RPMI8226 (cell line): ENCODE measurements around the gene RNF4.
"Not testable (repeated sequence)": the region's sequence is repeated elsewhere in the genome, so short reads cannot be mapped to it uniquely, and the experiment has no call there.

Experiments used
- DNase-seq: peaks from one replicate; pipeline ENCODE4 v3.0.0-alpha.2; 2015

Gene RNF4

DNA sequence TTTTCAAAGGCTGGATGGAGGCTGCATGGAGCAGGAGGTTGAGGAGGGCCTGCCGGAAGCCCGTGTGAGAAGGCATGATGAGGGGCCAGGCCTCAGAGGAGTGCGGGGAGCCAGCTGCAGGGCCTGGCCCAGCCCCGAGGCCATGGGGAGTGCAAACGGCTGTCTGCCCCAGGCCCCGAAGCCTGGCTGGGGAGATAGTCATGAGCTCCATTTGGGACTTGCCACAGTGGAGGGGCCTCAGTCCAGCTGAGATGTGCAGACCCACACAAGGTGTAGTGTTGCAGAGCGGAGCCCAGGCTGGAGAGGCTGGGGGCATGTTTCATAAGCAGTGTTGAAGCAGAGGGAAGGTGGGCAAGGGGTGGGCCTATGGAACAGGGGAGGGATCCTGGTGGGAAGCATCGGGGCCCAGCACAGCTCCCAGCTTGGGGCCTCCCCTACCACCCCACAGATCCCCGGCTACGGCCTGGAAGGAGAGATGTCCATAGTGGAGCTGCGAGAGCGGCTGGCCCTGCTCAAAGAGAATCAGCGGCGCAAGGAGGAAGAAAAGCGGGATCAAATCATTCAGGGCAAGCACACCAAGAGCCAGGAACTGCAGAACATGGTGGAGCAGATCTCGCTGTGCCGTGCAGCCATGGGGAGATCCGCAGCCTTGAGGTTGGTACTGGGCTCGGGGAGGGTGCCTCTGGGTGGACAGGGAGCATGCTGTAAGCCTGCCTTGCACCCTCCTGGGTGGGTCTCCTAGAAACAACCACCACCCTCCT is 9.1 kb upstream of the RNF4 start:
- DNase-seq, result no peak

DNA sequence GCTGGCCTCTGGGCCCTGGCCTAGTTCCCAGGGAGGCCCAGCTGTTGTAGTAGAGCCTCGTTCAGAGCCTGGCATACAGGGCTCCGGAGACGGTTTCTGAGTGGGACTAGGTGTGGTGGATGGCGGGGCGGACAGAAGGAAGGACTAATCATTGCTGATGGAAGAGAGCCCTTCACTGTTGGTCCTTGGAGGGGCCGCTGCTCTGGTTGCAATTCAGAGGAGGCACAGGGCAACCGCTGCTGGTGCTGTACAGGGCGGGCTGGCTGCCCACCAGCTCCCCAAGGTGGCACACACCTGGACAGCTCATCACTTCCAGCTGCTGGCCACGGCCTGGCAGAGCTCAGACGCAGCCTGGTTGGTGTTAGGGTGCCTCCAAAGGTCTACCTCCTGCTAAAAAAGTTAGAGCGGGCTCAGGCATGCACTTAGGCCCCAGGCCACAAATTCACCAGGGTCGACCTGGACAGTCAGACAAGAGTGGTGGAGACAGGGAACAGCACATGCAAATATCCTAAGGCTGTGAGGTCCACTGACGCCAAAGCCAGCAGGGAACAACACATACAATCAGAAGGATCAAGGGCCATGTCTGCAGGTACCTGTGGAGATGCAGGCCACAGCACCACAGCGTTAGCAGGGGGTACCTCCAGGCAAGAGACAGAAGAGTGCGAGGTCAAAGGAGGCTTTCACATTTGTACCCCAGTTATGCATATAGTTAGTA is 7.5 kb upstream of the RNF4 start:
- no peak for DNase-seq

DNA sequence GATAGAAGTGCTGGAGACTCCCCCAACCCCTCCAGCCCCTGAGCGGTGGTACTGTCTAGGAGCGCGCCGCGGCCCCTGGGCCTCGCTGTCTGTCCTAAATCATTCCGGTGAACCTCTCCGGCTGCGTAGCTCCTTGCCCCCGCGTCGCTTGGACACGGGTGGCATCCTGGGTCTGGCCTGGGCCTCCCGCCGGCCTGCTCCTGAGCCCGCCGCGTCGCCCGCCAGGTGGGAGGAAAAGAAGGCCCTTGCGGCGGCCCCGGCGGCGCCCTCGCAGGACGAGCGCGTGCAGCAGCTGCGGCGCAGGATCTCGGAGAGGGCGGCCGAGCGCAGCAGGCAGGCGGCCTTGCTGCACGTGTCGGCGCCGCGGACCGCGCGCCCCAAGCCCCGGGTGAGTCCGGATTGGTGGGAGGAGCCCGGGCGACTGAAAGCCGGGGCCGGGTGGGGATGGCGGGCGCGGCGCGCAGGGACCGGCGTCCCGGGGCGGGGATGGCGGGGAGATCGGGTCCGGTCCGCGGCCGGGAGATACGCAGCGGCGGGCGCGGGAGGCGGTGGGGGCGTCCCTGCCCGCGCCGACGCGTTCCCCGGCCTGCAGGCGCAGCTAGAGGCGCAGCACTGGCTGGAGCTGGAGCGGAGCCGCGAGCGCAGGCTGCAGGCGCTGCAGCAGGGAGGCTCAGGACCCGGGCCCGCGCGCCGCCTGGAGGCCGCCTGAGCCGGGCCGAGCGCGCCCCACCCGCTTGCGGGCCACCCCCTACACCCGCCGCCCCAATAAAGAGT is 6.5 kb upstream of the RNF4 start:
- peak; percentile 79 for DNase-seq

DNA sequence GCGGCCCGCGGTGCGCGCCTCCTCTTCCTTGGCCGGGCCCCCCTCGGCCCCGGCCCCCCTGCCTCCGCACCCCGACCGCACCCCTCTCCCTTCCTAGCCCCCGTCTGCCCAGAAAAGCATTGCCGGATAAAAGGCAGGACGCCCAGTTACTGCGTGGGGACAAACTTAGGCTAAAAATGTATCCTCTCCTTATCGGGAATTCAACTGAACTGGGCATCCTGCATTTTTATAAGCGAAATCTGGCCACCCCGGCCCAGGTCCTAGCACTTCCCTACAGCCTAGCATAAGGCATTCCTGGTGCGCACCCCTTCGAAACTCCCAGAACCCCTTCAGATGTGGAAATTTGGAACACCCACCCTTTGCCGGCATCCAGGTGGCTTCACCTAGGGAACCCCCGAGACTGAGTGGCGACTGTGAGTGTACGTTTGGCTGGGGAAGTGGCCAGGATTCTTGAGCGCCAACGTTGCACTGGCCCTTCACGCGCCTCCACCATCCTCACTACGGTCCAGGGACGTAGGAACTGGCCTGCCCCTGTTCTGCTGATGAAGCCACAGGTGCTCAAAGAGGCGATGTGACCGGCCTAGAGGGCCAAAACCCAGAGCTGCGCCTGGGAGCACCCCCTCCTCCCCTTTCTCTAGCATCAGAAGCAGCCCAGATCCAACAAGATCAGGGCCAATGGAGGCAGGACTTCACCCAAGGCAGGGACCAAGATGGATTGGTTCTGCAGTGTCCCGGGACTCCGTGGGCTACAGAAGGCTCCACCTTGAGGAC is 5.7 kb upstream of the RNF4 start:
- DNase-seq, result no peak

DNA sequence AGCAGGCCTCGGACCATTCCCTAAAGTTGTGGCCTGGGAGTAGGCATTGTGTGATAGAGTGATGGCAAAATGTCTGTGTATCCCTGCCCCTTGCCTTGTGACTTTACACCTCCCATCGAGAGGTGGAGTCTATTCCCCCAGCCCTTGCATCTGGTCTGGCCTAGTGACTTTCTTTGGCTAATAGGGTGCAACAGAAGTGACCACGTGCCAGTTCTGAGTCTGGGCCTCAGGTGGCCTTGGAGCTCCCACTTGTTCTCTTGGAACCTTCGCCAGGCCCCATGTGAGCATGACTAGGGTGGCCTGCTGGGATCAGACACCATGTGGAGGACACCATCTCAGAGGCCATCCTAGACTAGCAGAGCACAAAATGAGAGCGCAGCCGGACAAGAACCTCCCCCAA is 3.9 kb upstream of the RNF4 start:
- no peak for DNase-seq

DNA sequence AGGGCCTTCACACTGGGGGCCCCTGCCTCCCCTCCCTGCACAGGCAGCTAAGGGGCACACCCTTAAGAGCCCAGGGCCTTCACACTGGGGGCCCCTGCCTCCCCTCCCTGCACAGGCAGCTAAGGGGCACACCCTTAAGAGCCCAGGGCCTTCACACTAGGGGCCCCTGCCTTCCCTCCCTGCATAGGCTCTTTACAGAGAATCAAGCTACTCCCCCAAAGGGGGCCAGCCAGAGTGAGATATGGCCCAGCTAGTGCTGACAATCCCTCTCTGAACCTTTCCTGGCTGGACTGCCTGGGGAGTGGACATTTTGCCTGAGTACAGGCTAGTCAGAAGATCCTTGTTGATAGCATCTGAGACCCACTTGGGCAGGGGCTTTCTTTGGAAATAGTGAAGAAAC is 3.4 kb upstream of the RNF4 start:
- DNase-seq, result not testable (repeated sequence)

DNA sequence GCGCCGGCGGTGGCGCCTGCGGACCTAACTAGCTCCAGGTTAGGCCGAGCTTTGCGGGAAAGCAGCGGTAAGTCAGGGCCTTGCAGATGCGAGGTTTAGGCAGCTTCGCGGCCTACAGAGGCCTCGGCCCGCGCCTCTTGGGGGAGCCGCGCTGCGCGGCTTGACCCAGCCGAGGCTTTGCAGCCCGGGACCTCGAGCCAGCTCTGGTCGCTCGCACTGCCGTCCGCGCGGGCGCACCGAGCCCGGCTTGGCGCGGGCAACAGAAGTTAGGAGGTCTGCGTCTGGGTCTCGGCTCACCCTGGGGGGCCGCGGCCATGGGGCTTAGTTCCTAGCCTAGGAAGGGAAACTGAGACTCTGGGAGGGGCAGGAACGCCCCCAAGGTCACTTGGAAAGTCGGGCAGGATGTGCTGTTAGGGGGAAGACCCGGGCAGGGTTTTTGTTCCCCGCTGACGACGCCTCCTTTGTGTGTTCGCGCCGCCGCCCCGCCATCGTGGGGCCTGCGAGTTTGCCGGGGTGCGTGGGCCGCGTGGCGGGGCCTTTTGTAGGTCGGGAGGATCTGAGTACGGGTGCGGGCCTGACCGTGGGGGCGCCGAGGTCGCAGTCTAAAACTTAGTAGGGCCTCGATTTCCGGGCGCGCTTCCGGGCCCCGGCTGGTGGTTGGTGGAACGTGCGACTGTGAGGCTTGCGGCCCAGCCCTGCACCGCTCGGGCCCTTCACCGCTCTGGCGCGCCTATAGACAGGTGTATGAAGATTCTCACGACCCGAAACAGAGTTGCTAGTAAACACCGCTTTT is 482 bp downstream of the RNF4 start:
- DNase-seq, result peak; percentile 70

DNA sequence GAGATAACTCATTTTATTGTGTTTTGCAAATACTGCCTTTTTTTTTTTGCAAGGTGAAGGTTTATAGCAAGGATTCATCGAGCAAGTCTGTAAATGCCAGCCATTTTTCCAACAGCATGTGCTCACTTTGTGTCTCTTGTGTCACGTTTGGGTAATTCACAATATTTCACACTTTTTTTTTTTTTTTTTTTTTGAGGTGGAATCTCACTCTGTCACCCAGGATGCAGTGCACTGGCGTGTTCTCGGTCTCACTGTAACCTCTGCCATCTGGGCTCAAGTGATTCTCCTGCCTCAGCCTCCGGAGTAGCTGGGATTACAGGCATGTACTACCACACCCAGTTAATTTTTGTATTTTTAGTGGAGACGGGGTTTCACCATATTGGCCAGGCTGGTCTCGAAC is 1.9 kb downstream of the RNF4 start:
- DNase-seq, result no peak

DNA sequence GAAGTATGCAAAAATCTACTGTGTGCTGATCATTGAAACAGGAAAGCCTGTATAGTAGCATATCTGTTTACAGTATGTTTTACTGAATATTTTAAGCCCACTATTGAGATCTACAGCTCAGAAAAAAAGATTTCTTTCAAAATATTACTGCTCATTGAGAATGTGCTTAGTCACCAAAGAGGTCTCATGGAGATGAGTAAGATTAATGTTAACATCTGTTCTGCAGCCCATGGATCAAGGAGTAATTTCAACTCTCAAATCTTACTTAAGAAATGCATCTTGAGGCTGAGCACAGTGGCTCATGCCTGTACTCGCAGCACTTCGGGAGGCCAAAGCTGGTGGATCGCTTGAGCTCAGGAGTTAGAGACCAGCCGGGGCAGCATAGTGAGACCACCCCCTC is 3.3 kb downstream of the RNF4 start:
- no peak for DNase-seq

DNA sequence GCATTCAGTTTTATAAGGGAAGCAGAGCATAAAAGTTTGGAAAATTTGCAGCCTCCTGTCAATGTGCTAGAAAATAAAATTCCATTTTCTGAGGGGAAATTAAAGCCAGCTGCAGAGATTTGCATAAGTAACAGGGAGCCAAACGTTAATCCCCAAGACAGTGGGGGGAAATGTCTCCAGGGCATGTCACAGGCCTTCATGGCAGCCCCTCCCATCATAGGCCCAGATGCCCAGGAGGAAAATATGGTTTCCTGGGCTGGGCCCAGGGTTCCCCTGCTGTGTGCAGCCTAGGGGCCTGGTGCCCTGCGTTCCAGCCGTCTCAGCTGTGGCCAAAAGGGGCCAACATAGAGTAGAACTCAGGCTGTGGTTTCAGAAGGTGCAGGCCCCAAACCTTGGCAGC is 9.3 kb downstream of the RNF4 start:
- DNase-seq, result no peak

DNA sequence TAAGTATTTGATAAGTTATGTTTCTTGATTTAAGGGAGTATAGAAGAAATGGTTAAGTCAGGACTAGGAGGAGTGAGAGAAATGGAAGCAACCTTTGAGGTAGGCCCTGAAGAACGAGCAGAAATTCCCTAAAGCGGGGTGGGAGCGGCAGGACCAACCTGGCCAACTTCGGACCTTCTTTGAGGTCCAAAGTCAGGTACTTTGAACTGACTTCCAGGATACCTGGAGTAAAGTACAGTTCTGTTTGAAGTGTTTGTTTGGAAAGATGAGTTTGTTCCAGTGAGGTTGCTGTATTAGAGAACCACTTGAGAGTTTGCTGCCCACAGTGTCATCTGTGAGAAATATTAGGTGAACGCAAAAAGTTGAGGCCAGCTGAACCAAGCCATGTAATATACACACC is 11.7 kb downstream of the RNF4 start:
- DNase-seq, result no peak

DNA sequence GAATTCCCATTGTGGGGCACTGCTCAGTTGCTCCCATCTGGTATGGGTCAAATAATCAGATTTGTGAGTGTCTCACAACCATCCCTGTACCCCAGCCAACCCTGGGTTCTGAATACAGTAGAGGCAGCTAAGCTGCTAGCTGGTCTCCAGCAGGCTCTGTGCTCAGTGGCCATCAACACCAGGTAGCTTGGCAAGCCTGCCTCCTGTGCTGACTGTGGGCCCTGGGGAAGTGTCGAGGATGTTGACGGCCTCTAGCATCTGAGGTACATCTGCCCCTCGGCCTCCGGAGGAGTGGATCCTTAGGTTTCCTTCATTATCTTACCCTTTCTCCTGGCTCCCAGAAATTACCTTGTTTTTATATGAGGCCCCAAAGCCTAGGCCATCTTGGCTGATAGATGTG is 13.3 kb downstream of the RNF4 start:
- no peak for DNase-seq

DNA sequence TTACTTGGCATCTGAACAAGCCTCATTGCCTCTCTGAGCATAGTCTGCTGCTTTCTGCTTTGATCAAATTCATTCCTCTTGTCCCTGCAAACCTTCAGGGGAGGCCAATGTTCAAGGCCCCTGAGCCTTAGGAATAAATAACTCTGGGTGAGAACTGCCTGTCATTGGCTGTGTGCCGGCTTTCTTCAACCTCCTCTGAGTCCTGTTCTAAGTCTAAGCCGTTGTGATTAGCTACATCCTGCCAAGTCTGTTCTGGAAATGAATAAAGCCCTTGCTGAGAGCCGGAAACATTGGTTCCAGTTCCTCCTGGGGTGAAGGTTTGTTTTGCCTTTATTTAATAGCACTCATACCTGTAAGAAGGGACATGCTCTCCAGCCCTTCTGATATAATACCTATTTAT is 13.8 kb downstream of the RNF4 start:
- peak; percentile 18 for DNase-seq

DNA sequence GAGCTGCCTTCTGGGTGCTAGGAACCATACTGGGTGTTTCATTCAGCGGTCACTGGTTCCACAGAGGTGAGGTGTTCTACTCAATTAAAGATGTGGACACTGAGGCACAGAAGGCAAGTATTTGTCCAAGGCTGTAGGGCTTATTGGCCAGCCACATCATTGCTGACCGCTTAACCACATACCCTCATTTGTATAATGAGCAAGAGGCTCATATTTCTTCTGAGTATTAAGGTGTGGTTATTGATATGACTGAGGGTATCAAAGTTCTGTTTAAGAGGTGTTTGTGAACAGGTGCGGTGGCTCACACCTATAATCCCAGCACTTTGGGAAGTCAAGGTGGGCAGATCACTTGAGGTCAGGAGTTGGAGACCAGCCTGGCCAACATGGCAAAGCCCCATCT is 14.3 kb downstream of the RNF4 start:
- no peak for DNase-seq

DNA sequence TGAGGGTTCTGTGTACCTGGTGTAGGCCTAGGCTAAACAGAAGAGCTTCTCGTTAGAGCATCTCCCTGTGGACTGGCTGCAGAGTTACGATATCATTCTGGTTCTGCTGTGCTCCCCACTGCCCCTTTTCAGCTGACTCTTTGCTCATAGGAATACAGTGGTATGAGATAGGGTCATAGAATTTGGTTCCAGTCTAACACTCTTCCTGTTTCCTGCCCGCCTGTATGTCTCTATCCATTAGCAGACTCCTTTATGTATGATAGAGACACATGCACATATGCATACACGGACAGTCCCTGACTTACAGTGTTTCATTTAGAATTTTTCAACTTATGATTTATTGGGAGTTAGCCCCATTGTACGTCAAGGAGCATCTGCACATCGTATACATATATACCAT is 15.3 kb downstream of the RNF4 start:
- DNase-seq, result no peak

DNA sequence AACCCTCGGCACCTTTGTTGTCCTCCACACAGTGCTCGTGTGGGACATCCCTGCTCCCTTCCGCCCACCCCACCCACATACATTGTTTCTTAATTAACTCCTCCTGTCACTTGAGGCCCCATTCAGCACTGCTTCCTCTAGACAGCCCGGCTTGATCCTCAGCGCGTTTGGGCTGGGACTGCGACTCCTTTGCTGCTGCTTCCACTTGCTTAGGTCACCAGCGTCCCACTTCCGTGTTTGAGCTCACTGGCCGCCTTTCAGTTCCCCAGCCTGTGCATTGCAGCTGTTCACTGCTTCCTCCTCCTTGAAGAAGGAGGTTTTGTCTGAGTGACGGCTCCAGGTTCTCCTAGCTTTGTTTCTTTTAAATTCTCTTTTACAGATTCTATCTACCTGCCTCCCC is 16.1 kb downstream of the RNF4 start:
- peak; percentile 80 for DNase-seq

DNA sequence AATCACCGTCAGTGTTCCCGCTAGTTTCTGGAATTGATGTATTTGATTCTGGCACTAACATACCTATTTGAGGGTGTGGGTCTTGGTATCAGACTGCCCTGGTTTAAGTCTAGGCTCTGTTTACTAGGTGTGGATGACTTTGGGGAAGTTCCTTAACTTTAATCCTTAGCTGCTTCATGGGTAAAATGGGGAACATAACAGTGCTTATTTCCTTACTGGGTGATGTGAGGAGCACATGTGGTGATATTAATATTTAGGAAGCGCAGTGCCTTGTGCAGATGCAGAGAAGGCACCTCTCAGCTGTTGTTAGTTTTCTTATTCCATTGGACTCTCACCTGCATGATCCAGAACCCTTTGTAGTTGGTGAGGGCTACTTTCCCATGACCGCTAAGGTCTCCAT is 17.1 kb downstream of the RNF4 start:
- no peak for DNase-seq

DNA sequence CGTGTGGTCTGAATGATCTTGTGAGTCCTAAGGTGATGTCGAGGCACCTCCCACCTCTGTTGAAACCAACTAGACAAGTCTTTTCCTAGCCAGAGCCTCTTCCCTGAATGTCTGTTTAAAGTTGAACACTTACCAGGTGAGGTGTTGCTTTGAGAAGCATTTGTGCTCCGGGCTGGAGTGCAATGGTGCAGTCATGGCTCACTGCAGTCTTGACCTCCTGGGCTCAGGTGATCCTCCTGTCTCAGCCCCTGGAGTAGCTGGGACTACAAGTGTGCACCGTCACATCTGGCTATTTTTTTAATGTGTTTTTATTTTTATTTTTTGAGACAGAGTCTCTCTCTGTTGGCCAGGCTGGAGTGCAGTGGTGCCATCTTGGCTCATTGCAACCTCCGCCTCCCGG is 18.1 kb downstream of the RNF4 start:
- DNase-seq, result no peak

DNA sequence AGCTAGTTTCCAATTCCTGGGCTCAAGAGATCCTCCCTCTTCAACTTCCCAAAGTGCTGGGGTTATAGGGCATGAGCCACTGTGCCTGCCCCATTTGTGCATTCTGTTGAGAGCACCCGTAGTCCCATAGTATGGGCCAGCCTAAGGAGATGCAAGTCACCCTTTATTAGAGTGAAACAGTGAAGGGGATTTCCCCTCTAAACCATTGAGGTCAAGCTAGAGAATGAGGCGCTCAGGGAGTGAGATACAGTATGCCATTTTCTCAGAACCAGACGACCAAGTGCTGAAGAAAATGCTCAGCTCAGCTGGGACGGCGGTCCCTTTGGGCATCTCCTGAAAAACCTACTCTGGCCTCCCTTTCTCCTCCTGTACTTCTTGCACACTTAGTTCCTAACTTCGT is 18.7 kb downstream of the RNF4 start:
- DNase-seq, result no peak

DNA sequence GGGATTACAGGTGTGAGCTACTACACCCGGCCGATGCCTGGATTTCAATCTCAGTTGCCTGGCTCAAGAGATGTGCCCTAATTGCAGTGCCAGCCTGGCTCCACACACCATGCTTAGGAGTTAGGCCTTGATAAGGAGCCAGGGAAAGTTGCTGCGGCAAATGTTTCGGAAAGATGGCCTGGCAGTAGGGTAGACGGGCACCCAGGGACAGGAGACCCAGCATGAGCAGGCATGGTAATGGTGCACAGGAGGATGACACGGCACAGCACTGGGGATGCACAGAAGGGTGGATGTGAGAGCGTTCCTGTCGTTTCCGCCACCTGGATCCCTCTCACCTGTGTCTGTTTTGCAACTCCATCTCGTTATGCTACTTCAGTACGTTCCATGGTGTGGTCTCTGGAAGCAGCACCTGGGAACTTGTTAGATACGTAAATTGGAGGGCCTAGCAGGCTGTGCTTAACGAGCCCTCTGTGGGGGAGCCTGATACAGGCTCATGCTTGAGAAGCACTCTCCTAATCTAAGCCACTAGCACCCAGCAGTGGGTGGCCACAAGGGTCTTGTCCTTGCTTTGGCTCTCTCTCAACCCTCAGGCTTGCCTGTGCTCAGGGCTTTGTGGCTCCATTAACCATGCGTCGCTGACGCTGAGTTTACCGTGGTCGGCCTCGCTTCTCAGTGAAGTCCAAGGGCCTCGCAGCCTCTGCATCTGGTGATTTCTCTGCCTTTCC is 20.3 kb downstream of the RNF4 start:
- DNase-seq, result no peak

DNA sequence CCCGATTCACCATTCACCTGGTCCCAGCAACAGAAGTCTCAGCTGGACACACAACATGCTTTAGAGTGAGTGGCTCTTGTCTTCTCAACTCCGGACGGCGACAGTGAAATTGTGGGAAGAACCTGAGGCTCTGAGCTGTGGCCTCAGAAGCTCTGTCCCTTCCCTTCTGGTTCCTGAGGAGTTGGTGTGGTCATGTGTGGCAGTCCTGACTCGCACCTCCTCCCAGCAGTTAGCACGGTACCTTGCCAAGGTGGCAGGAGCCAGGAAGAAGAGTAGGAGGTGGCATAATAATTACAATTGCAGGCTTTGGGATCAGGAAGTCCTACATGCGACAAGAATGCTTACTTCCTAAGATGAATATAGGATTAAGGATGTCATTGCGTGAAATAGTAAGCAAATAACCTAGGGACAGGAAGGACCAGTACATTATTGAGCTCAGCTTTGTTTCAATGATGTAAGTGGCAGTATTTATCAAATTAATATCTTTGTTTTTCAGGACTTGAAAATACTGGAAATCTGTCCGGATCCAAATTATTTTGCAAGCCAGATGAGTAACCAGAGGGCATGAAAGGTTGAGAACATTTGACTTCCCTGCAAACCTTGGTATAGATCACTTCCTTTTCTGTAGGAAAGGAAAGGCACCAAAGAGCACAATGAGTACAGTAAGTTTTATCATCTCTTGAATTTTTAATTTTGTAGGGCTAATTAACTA is 21.1 kb downstream of the RNF4 start:
- DNase-seq, result no peak
